Measurements from ENCODE around the gene YPEL1.

DNA sequence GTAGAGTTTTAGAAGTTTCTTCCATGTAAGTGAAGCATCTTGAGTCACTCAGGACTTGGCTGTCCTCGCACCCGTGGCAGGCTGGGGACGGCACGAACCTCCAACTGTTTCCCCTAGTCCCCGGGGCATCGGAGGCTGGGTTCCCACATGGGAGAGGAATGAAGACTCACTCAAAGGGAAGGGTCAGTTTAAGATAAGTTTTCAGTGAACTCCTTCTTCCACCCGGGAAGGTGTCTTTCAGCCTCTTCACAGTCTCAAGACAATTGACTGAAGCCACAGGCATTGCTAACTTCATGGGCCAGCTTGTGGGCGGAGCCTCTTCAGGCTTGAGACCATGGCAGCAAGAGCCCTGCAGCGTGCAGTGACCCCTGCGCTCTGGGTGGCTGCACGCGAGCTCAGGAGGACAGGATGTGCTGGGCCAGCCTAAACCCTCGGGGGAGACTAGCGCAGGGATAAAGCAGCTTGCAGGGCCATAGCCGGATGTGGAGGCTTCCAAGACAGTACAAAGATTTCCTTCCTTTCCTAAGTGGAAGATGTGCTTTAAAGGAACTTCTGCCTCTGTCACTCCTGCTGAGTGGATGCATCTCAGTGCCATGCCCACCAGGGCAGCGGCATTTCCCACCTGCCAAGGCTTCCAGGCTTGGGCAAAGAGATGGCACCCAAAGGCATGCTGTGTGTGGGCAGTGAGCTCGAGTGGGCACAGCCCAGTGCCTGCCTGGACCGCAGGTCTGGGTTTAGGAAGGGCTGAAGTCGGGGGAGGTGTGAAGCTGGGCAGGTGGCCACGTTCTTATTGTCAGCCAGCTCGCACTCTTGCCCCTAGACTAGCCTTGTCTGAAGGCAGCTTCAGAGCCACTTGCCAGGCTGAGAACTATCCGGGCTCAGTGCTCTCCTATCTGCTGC lies 36.9 kb downstream of the YPEL1 start:
- TF ChIP-seq, protein P1, sequence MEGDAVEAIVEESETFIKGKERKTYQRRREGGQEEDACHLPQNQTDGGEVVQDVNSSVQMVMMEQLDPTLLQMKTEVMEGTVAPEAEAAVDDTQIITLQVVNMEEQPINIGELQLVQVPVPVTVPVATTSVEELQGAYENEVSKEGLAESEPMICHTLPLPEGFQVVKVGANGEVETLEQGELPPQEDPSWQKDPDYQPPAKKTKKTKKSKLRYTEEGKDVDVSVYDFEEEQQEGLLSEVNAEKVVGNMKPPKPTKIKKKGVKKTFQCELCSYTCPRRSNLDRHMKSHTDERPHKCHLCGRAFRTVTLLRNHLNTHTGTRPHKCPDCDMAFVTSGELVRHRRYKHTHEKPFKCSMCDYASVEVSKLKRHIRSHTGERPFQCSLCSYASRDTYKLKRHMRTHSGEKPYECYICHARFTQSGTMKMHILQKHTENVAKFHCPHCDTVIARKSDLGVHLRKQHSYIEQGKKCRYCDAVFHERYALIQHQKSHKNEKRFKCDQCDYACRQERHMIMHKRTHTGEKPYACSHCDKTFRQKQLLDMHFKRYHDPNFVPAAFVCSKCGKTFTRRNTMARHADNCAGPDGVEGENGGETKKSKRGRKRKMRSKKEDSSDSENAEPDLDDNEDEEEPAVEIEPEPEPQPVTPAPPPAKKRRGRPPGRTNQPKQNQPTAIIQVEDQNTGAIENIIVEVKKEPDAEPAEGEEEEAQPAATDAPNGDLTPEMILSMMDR (conservative IDR thresholded peaks at IDR 0.05; ENCODE audit: low read depth, low read length), result no peak
- TF ChIP-seq EZH2 (IDR thresholded peaks at IDR 0.05; ENCODE audit: borderline replicate concordance, low read depth, low read length, poor library complexity, severe bottlenecking), result no peak

All from A673 (cell line).